DMS 273 treated with DMSO at 0.1 percent for 48 hours (cell line): ENCODE data around the gene OGN.
"Not testable (repeated sequence)": the region's sequence is repeated elsewhere in the genome, so short reads cannot be mapped to it uniquely, and the experiment has no call there.

Source experiments
- DNase-seq: peaks from one replicate; lab custom pipeline; 2025; lab: John Stamatoyannopoulos, UW

The OGN gene, protein sequence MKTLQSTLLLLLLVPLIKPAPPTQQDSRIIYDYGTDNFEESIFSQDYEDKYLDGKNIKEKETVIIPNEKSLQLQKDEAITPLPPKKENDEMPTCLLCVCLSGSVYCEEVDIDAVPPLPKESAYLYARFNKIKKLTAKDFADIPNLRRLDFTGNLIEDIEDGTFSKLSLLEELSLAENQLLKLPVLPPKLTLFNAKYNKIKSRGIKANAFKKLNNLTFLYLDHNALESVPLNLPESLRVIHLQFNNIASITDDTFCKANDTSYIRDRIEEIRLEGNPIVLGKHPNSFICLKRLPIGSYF

DNA sequence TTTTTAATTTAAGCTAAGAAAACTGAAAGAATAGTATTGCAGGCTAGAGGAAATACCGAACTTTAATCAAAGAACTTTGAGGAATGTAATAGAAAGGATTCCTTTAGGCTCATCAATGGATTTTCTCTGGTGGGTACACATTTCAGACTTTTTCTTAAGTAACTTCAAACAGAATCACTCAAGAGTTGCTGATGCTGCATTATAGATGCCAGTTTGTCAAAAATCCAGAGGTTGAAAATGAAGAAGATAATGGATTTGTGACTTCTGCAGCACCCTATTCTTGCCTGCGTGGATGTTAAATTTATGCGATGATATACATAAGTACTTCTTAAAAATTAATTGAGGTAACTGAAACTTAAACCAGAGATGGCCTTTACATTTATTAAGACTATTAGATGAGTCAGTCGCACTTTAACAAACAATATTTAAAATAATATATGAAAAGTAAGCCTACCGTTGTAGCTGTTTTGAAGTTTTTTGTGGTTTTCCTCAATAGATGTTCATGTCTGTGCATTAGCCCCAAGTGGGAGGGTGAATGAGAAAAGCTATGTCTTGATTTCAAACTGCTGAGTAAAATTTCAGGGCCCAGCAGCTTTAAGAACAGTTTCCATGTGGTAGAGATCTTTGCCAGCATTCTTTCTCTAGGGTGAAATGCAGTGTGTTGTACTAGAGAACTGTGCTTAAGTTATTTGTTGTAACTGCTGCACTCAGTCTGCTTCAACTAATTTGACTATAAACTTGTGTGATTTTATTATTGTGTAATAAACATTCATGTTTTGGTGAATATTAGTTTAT, at the start of gene OGN:
Gene OGN, minus strand, starts transcription at position 537 of the 795 bp plus-strand sequence. CDS start 1,171 bp downstream, outside the sequence.
- no peak for DNase-seq

DNA sequence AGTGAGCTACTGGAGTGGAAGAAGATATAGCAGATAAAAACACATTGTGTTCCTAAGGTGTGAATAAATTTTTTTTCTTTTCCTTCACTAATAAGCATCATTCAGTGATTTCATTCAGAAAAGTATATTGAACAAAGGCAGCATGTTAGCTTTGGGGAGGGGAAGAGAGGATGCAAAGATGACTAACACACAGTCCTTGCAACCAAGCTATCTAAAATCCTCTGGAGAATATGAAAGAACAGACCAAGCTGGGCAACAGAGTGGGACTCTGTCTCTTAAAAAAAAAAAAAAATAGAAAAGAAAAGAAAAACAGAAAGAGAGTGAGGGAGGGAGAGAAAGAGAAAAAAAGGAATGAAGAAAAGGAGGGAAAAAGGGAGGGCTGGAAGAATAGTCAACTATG, 42.2 kb upstream of the OGN start:
- DNase-seq, result no peak

DNA sequence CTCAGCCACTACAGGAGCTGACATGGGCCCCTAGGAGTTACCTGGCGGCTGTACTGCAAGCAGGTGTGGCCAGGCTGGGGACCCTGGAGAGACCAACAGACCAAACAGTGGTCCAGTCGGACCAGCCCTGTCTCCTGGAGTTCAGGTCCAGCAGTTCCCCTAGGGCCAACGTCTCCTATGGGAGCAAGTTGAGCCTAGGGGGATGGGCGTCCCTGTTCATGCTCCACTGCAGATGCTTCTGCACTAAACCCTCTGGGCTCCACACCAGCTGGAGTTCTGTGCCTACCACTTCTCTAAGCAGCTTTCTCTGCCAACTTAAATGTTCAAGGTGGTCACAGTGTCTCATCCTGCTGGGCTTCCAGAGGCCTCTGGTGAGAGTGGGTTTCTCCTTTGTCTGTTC, 40.5 kb upstream of the OGN start:
- DNase-seq, result no peak

DNA sequence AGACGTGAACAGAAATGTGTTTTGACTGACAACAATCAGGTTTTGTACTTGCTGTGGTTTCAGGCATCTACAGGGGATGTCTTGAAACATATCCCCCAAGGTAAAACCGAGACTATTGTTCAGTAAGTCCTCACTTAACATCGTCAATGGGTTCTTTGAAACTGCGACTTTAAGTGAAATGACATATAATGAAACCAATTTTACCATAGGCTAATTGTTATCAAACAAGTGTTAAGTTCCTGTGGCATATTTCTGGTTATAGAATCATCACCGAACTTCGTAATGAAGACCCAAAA, 36.3 kb upstream of the OGN start:
- no peak for DNase-seq

DNA sequence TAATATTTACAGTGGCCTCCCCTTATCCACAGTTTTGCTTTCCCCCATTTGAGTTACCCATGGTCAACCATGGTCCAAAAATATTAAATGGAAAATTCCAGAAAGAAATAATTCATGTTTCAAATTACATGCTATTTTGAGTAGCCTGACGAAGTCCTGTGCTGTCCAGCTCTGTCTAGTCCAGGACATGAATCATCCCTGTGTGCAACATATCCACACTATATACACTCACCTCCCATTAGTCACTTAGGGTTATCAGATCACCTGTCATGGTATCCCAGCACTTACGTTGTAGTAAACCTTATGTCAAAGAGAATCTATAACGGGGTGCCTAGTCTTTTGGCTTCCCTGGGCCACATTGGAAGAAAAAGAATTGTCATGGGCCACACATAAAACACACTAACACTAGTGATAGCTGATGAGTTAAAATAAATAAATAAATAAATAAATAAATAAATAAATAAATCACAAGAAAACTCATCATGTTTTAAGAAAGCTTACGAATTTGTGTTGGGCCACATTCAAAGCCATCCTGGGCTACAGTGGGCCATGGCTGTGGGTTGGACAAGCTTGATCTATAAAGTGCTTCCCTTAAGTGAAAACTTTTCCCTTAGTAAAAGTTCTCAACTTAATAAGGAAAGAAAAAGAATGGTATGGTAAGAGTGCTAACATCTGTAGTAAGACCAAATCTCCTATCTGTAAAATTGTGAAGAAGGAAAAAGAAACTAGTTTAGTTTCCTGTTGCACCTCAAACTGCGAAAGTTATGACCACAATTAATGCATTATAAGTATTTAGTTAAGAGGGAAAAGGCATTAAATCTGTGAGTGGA, 35.8 kb upstream of the OGN start:
- no peak for DNase-seq

DNA sequence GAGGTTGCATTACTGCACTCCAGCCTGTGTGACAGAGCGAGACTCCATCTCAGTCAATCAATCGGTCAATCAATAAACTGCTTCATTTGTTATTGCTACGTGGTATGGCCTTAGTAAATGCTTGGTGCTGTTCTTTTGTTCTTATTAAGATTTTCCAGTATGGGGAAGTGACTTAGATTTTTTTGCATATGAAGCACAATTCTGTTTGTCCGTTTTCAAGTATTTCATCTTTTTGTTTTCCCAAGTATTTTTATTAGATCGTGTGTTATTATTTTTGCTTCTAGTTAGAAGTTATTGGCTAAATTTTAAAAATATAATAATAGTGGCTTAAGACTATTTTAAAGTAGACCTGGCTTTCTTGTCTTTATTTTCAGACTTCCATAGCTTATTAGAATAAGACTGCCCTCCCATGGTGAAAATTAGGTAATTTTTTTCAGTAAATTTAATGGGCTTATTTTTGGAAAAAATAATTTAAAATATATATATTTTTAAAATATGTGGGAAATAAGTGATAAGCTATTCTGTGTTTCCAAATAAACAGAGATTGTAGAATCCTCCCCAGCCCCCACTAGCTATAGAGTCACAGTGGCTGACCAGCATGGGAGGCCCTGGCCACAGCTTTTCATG, 34.6 kb upstream of the OGN start:
- no peak for DNase-seq

DNA sequence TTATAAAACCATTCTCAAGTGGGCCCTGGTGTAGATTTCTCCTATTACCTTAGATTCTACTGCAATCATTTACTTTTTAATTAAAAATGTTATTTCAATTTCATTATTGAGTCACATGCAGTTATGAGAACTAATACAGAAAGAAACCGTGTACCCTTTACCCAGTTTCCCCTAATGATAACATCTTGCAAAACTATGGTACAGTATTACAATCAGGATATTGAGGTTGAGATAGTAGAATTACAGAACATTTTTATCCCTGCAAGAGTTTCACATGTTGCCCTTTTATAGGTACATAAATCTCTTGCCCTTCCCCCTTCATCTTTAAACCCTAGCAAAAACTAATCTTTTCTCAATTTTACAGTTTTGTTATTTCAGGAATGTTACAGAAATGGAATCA, 30.9 kb upstream of the OGN start:
- DNase-seq, result no peak

DNA sequence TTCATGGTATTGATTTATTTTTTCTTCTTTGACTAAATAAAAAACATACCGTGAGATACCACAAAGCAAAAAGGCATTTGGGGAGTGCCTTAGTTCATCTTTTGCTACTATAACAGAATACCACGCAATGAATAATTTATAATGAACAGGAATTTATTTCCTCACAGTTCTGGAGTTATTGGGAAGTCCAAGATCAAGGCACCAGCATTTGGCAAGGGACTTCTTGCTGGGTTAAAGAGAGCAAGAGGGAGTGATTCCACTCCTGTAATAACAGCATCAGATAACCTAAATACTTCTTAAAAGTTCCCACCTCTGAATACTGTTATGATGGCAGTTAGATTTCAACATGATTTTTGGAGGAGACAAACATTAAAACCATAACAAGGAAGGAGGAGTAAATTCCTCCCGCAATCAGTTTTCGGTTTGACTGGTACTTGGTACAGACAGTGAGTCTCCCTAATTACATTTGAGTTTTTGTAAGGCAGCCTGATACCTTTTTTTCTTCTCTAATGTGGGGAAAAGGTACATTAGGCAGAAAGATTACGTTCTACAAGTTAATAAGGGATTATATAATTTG, 28.7 kb upstream of the OGN start:
- no peak for DNase-seq

DNA sequence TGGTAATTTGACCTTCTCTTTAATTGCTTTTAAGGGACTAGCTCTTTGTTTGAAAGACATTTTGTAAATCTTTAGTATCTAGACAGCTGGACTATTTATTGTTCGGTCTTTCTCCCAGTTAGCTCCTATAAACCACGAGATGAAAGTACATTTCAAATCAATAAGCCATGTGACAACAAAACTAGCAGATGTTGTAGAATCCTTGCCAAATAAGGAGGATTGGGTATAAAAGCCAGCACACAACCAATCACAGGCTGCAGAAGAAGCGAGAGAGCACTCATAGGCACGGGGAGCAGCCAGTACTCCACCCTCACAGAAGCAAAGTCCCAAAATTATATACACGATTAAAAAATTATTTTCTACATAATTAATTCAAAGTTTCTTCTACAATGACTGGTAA, 28.0 kb upstream of the OGN start:
- DNase-seq, result no peak

DNA sequence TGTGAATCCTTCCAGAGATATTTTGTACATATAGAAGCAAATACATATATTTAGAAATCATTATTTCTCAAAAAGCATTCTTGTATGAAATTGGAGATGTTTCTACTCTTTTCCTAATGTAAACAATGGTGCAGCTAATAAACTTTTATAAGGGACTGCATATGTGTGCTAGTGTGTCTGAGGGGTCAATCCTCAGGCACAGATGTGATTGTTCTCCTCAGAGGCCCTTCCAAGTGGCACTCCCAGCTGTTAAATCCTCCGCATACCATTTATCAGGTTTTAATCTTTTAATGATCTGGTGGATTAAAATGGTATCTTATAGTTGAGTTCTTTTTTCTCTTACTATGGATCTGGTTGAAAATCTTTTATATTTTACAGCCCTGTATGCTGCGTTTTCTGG, 25.5 kb upstream of the OGN start:
- DNase-seq, result no peak

DNA sequence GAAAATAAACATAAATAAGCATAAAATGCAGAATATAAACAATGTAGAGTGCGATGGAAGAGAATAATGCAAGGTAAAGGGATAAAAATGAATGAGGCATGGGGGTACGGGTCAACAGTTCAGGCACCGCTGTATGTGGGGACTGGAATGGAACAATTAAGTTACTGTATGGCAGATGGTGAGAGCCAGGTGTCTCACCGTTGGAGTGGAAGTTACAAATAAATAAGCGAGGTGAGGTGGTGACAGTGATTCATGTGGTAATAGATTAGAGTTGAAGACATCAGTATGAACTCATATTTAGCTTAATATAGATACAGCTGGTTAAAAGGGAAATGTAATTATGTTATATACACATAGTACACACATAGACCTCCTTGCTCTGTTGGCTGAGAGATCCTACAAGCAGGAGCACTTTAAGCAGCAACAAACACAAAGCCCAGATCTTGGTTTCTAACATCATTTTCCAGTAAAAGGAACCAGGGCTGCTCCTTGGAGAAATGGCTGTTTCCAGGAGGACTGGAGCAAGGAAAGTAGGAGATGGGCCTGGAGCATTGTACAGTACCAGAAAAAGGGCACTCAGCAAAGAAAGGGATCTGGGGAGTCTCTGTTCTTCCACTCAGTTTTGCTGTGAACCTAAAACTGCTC, 22.2 kb upstream of the OGN start:
- DNase-seq, result peak; percentile 54

DNA sequence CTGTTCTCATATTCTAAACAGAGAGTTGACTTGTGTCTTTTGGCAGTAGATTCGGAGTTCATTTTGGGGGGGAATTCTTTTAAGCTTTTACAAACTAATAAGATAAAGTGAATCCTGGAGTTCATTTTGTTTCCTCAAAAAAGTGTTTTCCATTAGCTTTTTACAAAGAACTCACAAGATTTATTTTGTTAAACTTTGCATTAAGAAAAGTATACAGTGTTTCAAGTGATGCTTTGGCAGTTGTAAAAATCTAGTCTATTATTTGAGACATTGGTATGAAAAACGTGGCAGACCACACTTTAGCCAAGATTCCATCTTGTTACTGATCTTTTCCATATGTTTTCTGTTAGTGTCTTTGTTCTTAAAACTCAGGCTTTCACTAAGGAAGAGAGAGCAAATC, 21.1 kb upstream of the OGN start:
- DNase-seq, result no peak

DNA sequence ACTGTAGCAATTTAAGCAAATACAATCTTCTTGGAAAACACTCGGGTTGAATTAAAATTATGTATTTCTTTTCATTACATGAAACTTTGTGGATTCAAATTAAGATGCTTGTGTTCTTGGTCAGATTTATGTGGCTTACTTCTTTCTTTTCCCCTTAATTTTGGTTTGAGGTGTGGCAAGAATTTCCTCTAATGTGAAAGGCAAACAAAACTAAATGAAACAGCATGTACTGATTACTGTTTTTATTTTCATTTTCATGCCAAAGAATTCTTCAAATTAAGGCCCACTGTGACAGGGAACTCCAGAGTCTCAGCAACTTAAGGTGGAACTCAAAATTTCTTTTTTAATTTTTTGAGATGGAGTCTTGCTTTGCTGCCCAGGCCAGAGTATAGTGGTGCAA, 20.0 kb upstream of the OGN start, which contains the start of gene OMD:
Gene OMD, minus strand, starts transcription at position 132 of the 400 bp plus-strand sequence. CDS start 6,913 bp downstream, outside the sequence.
- no peak for DNase-seq

DNA sequence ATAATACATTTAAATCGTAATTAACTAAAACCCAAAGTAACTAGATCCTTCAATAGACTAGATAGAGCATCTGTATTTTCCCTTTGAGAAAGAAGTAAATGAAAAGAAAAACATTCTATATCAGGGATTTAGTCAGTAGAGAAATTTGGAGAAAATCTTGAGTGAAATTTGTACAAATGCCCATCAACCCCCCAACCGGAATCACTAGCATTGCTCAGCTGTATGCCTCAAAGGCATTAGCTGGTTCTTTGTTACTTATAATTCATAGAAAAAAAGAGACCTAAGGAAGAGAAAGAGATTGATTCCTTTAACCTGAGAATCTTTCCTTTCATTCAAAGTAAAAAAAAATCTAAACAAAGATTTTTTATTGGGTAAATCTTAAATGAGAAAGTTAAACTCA, 19.2 kb upstream of the OGN start:
- no peak for DNase-seq

DNA sequence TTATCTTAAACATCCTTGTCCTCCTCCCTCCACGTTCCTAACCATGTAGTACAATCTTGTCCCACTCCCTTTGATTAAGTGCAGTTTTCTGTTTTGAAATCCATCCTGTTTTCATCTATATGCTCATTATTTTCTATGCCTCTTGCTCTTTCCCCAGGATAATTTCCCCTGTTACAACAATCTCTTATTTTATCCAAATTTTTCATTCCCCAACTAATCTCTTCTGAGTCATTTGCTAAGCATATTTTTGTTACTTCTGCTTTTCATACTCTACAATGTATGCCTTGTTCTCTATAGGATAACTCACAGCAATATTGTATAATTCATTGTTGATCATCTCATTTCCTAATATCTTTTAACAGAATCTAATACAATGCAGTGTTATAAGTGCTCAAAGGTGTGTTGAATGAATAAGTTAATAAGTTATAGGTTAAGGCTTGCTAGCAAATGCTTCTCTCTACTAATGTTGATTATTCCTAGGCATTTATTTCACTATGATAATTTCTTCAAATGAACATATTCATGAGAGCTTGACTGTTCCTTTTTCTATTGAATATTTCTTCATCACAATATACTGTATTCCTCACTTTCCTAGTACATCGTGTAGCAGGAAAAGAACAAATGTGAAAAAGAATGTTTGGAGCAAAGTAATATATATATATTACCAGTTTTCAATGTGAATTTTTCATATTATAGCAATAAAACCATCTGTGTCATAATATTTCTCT, 18.4 kb upstream of the OGN start:
- no peak for DNase-seq

DNA sequence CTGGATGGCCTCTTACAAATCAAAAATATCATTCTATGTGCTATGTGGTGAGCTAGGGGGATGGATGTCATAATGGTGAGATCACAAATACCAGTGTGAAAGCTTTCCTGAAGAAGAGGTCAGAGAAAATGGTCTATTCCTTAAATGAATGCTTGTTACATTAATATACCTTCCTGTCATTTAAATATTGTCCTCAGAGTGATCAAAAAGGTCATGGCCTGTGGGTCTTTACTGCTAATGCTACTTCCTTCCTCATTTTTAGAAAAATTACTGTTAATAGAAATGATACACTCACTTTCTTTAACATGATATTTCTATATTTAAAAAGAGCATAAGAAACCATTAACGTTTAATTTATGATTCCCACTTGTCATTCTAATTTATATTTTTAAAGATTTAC, 10.2 kb upstream of the OGN start:
- DNase-seq, result no peak

DNA sequence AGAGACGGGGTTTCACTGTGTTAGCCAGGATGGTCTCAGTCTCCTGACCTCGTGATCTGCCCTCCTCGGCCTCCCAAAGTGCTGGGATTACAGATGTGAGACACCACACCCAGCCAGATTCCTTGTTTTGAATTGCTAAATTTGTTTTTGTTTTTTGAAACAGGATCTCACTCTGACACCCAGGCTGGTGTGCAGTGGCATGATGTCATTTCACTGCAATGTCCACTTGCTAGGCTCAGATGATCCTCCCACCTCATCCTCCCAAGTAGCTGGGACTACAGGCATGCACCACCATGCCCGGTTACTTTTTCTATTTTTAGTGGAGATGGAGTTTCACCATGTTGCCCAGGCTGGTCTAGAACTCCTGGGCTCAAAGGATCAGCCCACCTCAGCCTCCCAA, 6.8 kb upstream of the OGN start:
- not testable (repeated sequence) for DNase-seq

DNA sequence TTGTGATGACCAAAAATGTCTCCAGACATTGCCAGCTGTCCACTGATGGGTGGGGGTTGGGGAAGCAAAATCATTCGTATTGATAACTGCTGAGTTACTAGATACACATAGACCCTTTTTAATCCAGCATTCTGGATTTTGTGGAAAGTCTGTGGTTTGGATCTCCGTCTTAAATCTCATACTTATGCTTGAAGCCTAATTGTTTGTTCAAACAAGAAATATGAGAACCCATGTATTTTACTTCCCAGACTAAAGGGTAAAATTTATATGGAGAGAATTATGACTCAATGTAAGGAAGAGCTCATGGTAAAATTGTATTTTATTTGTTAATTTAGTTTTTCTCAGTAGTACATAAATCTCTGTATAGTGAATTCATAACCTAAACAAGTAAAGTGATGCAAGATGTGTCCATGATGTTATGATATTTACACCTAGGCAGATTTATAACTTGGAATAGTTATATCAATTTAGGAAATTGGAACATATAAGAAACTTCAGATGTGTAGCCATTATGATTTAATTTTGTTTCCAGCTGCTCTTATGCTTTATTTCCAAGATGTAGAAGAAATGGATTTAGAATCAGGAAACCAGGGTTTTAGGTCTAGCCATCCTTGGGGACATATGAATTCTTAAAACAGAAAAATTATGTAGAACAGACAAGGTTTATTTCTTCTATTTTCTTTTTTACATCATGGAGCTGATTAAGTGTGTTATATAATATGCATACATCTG, 4.5 kb upstream of the OGN start:
- DNase-seq, result no peak

DNA sequence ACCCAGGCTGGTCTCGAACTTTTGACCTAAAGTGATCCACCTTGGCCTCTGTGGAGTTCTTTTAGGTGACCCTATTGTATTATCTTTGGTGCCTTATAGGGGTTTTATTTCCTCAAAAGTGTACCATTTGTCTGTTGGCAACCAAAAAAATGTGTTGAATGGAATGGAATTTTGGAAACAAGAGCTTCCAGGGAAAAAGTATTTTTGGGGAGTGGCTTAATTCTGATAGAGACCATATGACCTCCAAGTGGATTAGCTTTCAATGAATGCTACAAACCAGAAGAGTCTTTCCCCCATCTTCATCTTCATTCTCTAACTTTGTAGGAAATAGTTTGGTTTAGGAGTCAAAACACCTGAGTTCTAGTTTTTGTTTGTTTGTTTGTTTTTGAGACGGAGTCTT, 3.4 kb upstream of the OGN start:
- no peak for DNase-seq

DNA sequence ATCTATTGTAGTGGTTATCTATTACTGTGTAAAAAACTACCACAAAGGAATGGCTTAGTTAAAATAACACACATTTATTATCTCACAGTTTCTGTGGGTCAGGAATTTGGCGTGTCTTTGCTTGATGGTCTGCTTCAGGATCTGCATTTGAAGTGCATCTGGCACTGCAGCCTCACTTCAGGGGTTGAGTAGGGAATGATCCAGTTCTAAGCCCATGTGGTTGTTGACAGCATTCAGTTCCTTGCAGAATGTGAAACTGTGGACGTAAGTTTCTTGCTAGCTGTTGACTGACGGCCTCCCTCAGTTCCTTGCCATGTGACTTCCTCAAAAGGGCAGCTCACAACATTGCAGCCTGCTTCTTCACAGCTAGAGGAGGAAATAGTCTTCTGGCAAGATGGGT, 2.1 kb upstream of the OGN start:
- no peak for DNase-seq
